Measurements from ENCODE around the gene FBXL14. TPM values are rescaled to one million over a fixed set of nuclear protein-coding genes. Genes with fewer than 3 reads are reported as not detected.
A peak's percentile ranks its signal among the peaks of the same experiment; 100 is the strongest.

Gene FBXL14
- total RNA-seq (2021) (19.3 and 21.2 TPM in 2 replicates), Bru-seq, nascent RNA (percentile 63 among the genes with signal in this experiment), BruChase-seq, experiment 1, labeled RNA remaining after a 2-hour chase (percentile 73 among the genes with signal in this experiment), BruChase-seq, experiment 2, labeled RNA remaining after a 6-hour chase (percentile 62 among the genes with signal in this experiment)
- long read RNA-seq, partial matches to known transcripts: 0 of 111 reads
- long read RNA-seq, other reads (novel, unspliced or antisense): 111 of 111 reads

GRCh38 chr12:1594261-1595025 is at the start of gene FBXL14:
Gene FBXL14 (minus strand): TSS chr12:1594581. CDS start chr12:1594066, 515 bp downstream.
- H3K27me3 ChIP-seq (replicated peaks; ENCODE audit: insufficient read depth, low read depth, low read length, poor library complexity): no peaks in the 10 kb centered on the region
- CTCF ChIA-PET: no interaction called here
- intact Hi-C loops (cut with micrococcal nuclease; ENCODE audit: unreplicated experiment): loop anchor here (5.0 to 10.0 kb wide), 2 partner anchors 312 to 840 kb away; partner anchors contain the start of gene WNK1
- TF ChIP-seq EZH2 (IDR thresholded peaks at IDR 0.05; ENCODE audit: borderline replicate concordance, low read depth, low read length, poor library complexity, severe bottlenecking) (no peak), CTCF (conservative IDR thresholded peaks at IDR 0.05; ENCODE audit: low read depth, low read length) (no peak)
- H3K27ac ChIP-seq (ENCODE audit: low read depth, low read length, poor library complexity, severe bottlenecking): peak within 1 kb of the TSS; percentile 88
- H3K4me1 ChIP-seq (ENCODE audit: insufficient read depth, low read length, poor library complexity, severe bottlenecking): peaks cover 27% of the 10 kb centered on the region
- DNase-seq (ENCODE audit: low spot score): peak; percentile 96
- H3K36me3 ChIP-seq (ENCODE audit: insufficient read depth, low read length, poor library complexity, severe bottlenecking): no peaks in the 10 kb centered on the region
- no peaks in the 10 kb centered on the region for H3K9me3 ChIP-seq (ENCODE audit: low read depth, low read length, poor library complexity, severe bottlenecking)
- H3K4me3 ChIP-seq (ENCODE audit: low read depth, low read length, poor library complexity, severe bottlenecking): peak within 1 kb of the TSS; percentile 80
- no TSS peak for BruUV-seq (replicated peaks)
- POLR2A ChIA-PET (ENCODE audit: low non-redundant PET): no interaction called here

- Histone ChIP-seq H3K36me3 (ENCODE audit: insufficient read depth, low read length, poor library complexity, severe bottlenecking) (no peaks in the 10 kb centered on the region), H3K4me1 (ENCODE audit: insufficient read depth, low read length, poor library complexity, severe bottlenecking) (peaks cover 8% of the 10 kb centered on the region), H3K27me3 (replicated peaks; ENCODE audit: insufficient read depth, low read depth, low read length, poor library complexity) (no peaks in the 10 kb centered on the region), H3K4me3 (ENCODE audit: low read depth, low read length, poor library complexity, severe bottlenecking) (no peak overlapping the region), H3K27ac (ENCODE audit: low read depth, low read length, poor library complexity, severe bottlenecking) (no peak overlapping the region), H3K9me3 (ENCODE audit: low read depth, low read length, poor library complexity, severe bottlenecking) (no peaks in the 10 kb centered on the region)
- TF ChIP-seq EZH2 (IDR thresholded peaks at IDR 0.05; ENCODE audit: borderline replicate concordance, low read depth, low read length, poor library complexity, severe bottlenecking) (no peak), CTCF (conservative IDR thresholded peaks at IDR 0.05; ENCODE audit: low read depth, low read length) (no peak)
- intact Hi-C loops (cut with micrococcal nuclease; ENCODE audit: unreplicated experiment): loop anchor here (10.0 kb wide), 1 partner anchor 931 kb away; no protein-coding TSS in a partner anchor
- no peak for DNase-seq (ENCODE audit: low spot score)
- ChIA-PET POLR2A (ENCODE audit: low non-redundant PET) (no interaction called here), CTCF (interaction anchor here (0.7 to 1.2 kb wide), 3 partner anchors 9 to 147 kb away, joined by 3 to 6 read pairs (median 4); no protein-coding TSS in a partner anchor)
- BruUV-seq (replicated peaks): no TSS peak
Measured at GRCh38 chr12:1643905-1644533, 49.6 kb upstream of the FBXL14 start.

- Histone ChIP-seq H3K27me3 (replicated peaks; ENCODE audit: insufficient read depth, low read depth, low read length, poor library complexity) (no peaks in the 10 kb centered on the region), H3K9me3 (ENCODE audit: low read depth, low read length, poor library complexity, severe bottlenecking) (no peaks in the 10 kb centered on the region), H3K36me3 (ENCODE audit: insufficient read depth, low read length, poor library complexity, severe bottlenecking) (no peaks in the 10 kb centered on the region), H3K4me1 (ENCODE audit: insufficient read depth, low read length, poor library complexity, severe bottlenecking) (peaks cover 8% of the 10 kb centered on the region), H3K27ac (ENCODE audit: low read depth, low read length, poor library complexity, severe bottlenecking) (no peak overlapping the region), H3K4me3 (ENCODE audit: low read depth, low read length, poor library complexity, severe bottlenecking) (no peak overlapping the region)
- intact Hi-C loops (cut with micrococcal nuclease; ENCODE audit: unreplicated experiment): loop anchor here (10.0 kb wide), 1 partner anchor 932 kb away; no protein-coding TSS in a partner anchor
- TF ChIP-seq CTCF (conservative IDR thresholded peaks at IDR 0.05; ENCODE audit: low read depth, low read length) (no peak), EZH2 (IDR thresholded peaks at IDR 0.05; ENCODE audit: borderline replicate concordance, low read depth, low read length, poor library complexity, severe bottlenecking) (no peak)
- CTCF ChIA-PET: interaction anchor here (1.0 kb wide), 1 partner anchor 9 kb away, joined by 6 read pairs; no protein-coding TSS in a partner anchor
- POLR2A ChIA-PET (ENCODE audit: low non-redundant PET): no interaction called here
- no peak for DNase-seq (ENCODE audit: low spot score)
- BruUV-seq (replicated peaks): no TSS peak
Measured at GRCh38 chr12:1643043-1643442, 48.7 kb upstream of the FBXL14 start.
